ENCODE results near the gene PARD6A. TPM values are rescaled to one million over a fixed set of nuclear protein-coding genes. Genes with fewer than 3 reads are reported as not detected.

Gene PARD6A
- total RNA-seq, 1 experiment from 2014 or later, result 10.8 TPM

GRCh38 chr16:67702130-67702529 is 41.4 kb downstream of the PARD6A start:
- Histone ChIP-seq H2BK120ac (ENCODE audit: low read depth, low read length, poor library complexity, severe bottlenecking) (no peak overlapping the region), H2AFZ (ENCODE audit: low read length) (no peak overlapping the region), H3K79me2 (ENCODE audit: insufficient read depth, low read length) (peaks cover 3% of the 10 kb centered on the region; the same call in 1 of the 2 replicates), H3K18ac (ENCODE audit: insufficient read length, low read depth, low read length) (no peak overlapping the region), H3K27me3 (ENCODE audit: insufficient read depth, low read length) (no peaks in the 10 kb centered on the region), H2BK12ac (ENCODE audit: insufficient read length, low read depth, low read length) (no peak overlapping the region), H3K23ac (ENCODE audit: insufficient read length, low read depth, low read length) (no peak overlapping the region), H4K91ac (ENCODE audit: insufficient read length, low read depth, low read length) (no peak overlapping the region), H3K4me2 (ENCODE audit: insufficient read depth, insufficient read length, low read length) (no peak overlapping the region), H3K4ac (ENCODE audit: low read depth, low read length) (no peak overlapping the region), H3K4me1 (ENCODE audit: insufficient read depth, low read length) (no peaks in the 10 kb centered on the region), H3K27ac (ENCODE audit: insufficient read length, low read depth, low read length) (no peak overlapping the region), H2BK15ac (ENCODE audit: low read depth, low read length) (no peak overlapping the region), H3K14ac (ENCODE audit: insufficient read depth, low read length) (no peak overlapping the region), H3K9me3 (ENCODE audit: control insufficient read depth, low read depth, low read length) (no peaks in the 10 kb centered on the region), H3K56ac (ENCODE audit: insufficient read length, low read depth, low read length) (no peak overlapping the region), H2BK5ac (ENCODE audit: insufficient read length, low read length) (no peak overlapping the region), H3T11ph (ENCODE audit: low read length) (no peak overlapping the region), H2BK20ac (ENCODE audit: low read depth, low read length, poor library complexity, severe bottlenecking) (no peak overlapping the region), H4K5ac (ENCODE audit: insufficient read length, low read depth, low read length) (no peak overlapping the region), H2AK5ac (ENCODE audit: insufficient read length, low read length) (no peak overlapping the region), H3K9ac (ENCODE audit: extremely low read depth, insufficient read length, low read length) (no peak overlapping the region), H3K23me2 (ENCODE audit: insufficient read length, low read depth, low read length, poor library complexity, severe bottlenecking) (no peaks in the 10 kb centered on the region), H4K8ac (replicated peaks; ENCODE audit: insufficient read length, low read depth, low read length) (no peak overlapping the region), H3K79me1 (ENCODE audit: insufficient read depth, low read depth, low read length, poor library complexity, severe bottlenecking) (peaks cover 3% of the 10 kb centered on the region), H4K20me1 (ENCODE audit: control insufficient read depth, insufficient read depth, insufficient read length) (no peaks in the 10 kb centered on the region)
- H3K4me1 Mint-ChIP-seq, result peaks cover 3 to 4% of the 10 kb centered on the region in 2 experiments; a peak in 3 of 4 replicates
- H3K36me3 Mint-ChIP-seq (ENCODE audit: insufficient read depth in 1 of 3, low read depth in 3 of 3), result peaks cover 3 to 6% (median 5%) of the 10 kb centered on the region in 3 experiments; a peak in 4 of 7 replicates
- 0 out of 7 replicates have a peak overlapping the region, but pooled peaks of 1 of the 3 experiments have one; percentile 27 for H3K27ac Mint-ChIP-seq
- no peak for TF ChIP-seq CTCF (conservative IDR thresholded peaks at IDR 0.05)
- DNase-seq, result no peak
- H3K4me3 Mint-ChIP-seq, result no peak overlapping the region
- WGBS (ENCODE audit: extremely low coverage, insufficient read length, low lambda C conversion rate), result no CpG with 5 or more reads among the region's 4 CpGs
- H3K27me3 Mint-ChIP-seq (ENCODE audit: low read depth), result no peaks in the 10 kb centered on the region
- peaks cover 0 to 4% of the 10 kb centered on the region in 2 experiments; a peak in 2 of 5 replicates for H3K9me3 Mint-ChIP-seq
